K562 (cell line): ENCODE measurements around the gene RFX3. TPM values are rescaled to one million over a fixed set of nuclear protein-coding genes. Genes with fewer than 3 reads are reported as not detected.

Source experiments
- ATAC-seq: fragments of 200-7000 bp; cut with Tn5 transposase; 3 replicates; pipeline ENCODE4 v1.9.1; 2020; ENCODE audit warnings: moderate library complexity
- BruUV-seq: library from RNA; stranded (reverse); fragments of 400-500 nt; replicated peaks from 2 replicates; lab custom pipeline; 2021; lab: Mats Ljungman, UMichigan
- CTCF ChIA-PET: fragments of 300-600 bp; formaldehyde crosslinking; extraction: SDS; loops from one replicate; lab custom pipeline; 2021; ENCODE audit warnings: low intra/inter-chr PET ratio; lab: Yijun Ruan, JAX
- POLR2A ChIA-PET: fragments of 300-600, 350-650 bp; sonication (Branson Sonifier 250); formaldehyde crosslinking; extraction: SDS; loops from one replicate; lab custom pipeline; 2021; ENCODE audit warnings: antibody characterized with exemption, inconsistent platforms; lab: Yijun Ruan, JAX
- DNase-seq, 4 experiments: peaks; one replicate each; pipeline versions ENCODE4 v3.0.0 to v3.0.0-alpha.2; 2011 to 2018; ENCODE audit warnings: low spot score in 3 of 4, mixed read lengths in 3 of 4; ENCODE audit errors: extremely low read depth in 1 of 4
- FAIRE-seq: peaks from 2 replicates; lab custom pipeline; 2011; peaks lifted over from hg19 to GRCh38; lab: Jason Lieb, UNC
- H2AFZ ChIP-seq: 2 replicates; pipeline ENCODE4 v1.6.0; 2011; ENCODE audit warnings: low read depth, low read length, control low read depth, inconsistent platforms
- H3K27ac ChIP-seq: fragments of 200-600 bp; 3 replicates; pipeline ENCODE4 v1.8.0; 2011; ENCODE audit warnings: low read depth, mild to moderate bottlenecking, control low read depth, inconsistent platforms, low read length, moderate library complexity, mixed read lengths; ENCODE audit errors: extremely low read depth
- H3K27me3 ChIP-seq, 2 experiments: fragments of 300-600 bp in 1 of 2; 2 replicates in 1 of 2; 3 replicates in 1 of 2; pipeline versions ENCODE4 v1.6.0 to v1.8.0; 2011; ENCODE audit warnings: inconsistent platforms in 2 of 2, low read length in 2 of 2, mild to moderate bottlenecking in 1 of 2, mixed read lengths in 1 of 2, moderate library complexity in 1 of 2; ENCODE audit not compliant: control insufficient read depth in 2 of 2, insufficient read depth in 2 of 2
- H3K36me3 ChIP-seq: fragments of 300-600 bp; 3 replicates; pipeline ENCODE4 v1.8.0; 2011; ENCODE audit warnings: mild to moderate bottlenecking, low read length, inconsistent platforms; ENCODE audit not compliant: control insufficient read depth, insufficient read depth
- H3K4me1 ChIP-seq, 2 experiments: fragments of 200-600 bp in 1 of 2; replicated peaks in 1 of 2; 2 replicates in 1 of 2; 3 replicates in 1 of 2; pipeline versions ENCODE4 v1.5.1 to v1.8.0; 2011; ENCODE audit warnings: inconsistent platforms in 2 of 2, low read length in 2 of 2, mild to moderate bottlenecking in 1 of 2, mixed read lengths in 1 of 2, moderate library complexity in 1 of 2; ENCODE audit not compliant: control insufficient read depth in 2 of 2, insufficient read depth in 2 of 2
- H3K4me2 ChIP-seq: 2 replicates; pipeline ENCODE4 v1.6.1; 2011; ENCODE audit warnings: low read length, control low read depth, inconsistent platforms, mixed read lengths; ENCODE audit not compliant: insufficient read depth
- H3K4me3 ChIP-seq: fragments of 200-600 bp; sonication (generic), shearing (Covaris generic); 2 replicates; pipeline ENCODE4 v1.5.1; 2016; ENCODE audit warnings: control low read depth, inconsistent platforms
- H3K79me2 ChIP-seq: fragments of 200-600 bp; 3 replicates; pipeline ENCODE4 v1.8.0; 2011; ENCODE audit warnings: low read length, inconsistent platforms; ENCODE audit not compliant: control insufficient read depth, insufficient read depth
- H3K9ac ChIP-seq, 2 experiments: 2 replicates each; pipeline versions ENCODE4 v1.6.0 to v1.6.1; 2011; ENCODE audit warnings: low read depth in 2 of 2, low read length in 2 of 2, control low read depth in 1 of 2, inconsistent platforms in 1 of 2, mild to moderate bottlenecking in 1 of 2, mixed read lengths in 1 of 2; ENCODE audit not compliant: insufficient read depth in 1 of 2
- H3K9me1 ChIP-seq: one replicate; pipeline ENCODE4 v1.6.0; 2011; ENCODE audit warnings: inconsistent platforms, mild to moderate bottlenecking, low read length, moderate library complexity; ENCODE audit not compliant: control insufficient read depth, insufficient read depth
- H3K9me3 ChIP-seq: replicated peaks from 2 replicates; pipeline ENCODE4 v1.5.1; 2011; ENCODE audit warnings: low read depth, low read length, inconsistent platforms; ENCODE audit not compliant: control insufficient read depth, insufficient read depth
- H4K20me1 ChIP-seq: replicated peaks from 2 replicates; pipeline ENCODE4 v1.6.1; 2011; ENCODE audit warnings: low read length, inconsistent platforms, mixed read lengths; ENCODE audit not compliant: control insufficient read depth, insufficient read depth
- CC2D1A ChIP-seq: fragments of 450-650 bp; IDR thresholded peaks from 2 replicates; pipeline ENCODE4 v1.6.1; 2017; ENCODE audit warnings: mild to moderate bottlenecking
- HDGF ChIP-seq: fragments of 450-650 bp; IDR thresholded peaks from 2 replicates; pipeline ENCODE4 v1.6.1; 2016
- HNRNPH1 ChIP-seq: fragments of 200-400 bp; formaldehyde crosslinking; optimal IDR thresholded peaks from 2 replicates; pipeline ENCODE3; 2017; ENCODE audit warnings: low read depth, mild to moderate bottlenecking, low read length, moderate library complexity
- PML ChIP-seq: IDR thresholded peaks from 2 replicates; pipeline ENCODE4 v1.6.1; 2012; ENCODE audit warnings: low read length, inconsistent platforms
- SRF ChIP-seq, 2 experiments: fragments of 250-450, 450-650 bp in 1 of 2; sonication (Bioruptor Pico) in 1 of 2; sonication (generic) in 1 of 2; formaldehyde crosslinking; IDR thresholded peaks; 2 replicates each; pipeline versions ENCODE4 v1.5.0 to v1.5.1; 2020 to 2022; ENCODE audit warnings: mild to moderate bottlenecking in 1 of 2, missing genetic modification reagents in 1 of 2
- ZNF121 ChIP-seq: sonication (generic); formaldehyde crosslinking; conservative IDR thresholded peaks from 2 replicates; pipeline ENCODE4 v1.8.0; 2022; ENCODE audit warnings: missing genetic modification reagents
- ZNF143 ChIP-seq: sonication (generic); formaldehyde crosslinking; IDR thresholded peaks from 2 replicates; pipeline ENCODE4 v1.9.0; 2022; ENCODE audit warnings: mild to moderate bottlenecking, missing genetic modification reagents
- ZNF197 ChIP-seq: fragments of 200-800 bp; sonication (Bioruptor generic); IDR thresholded peaks from 2 replicates; pipeline ENCODE4 v1.6.1; 2016; ENCODE audit warnings: low read depth, missing genetic modification characterization, missing compliant biosample characterization
- ZNF263 ChIP-seq: sonication (generic); formaldehyde crosslinking; IDR thresholded peaks from 2 replicates; pipeline ENCODE4 v1.8.0; 2022; ENCODE audit warnings: mild to moderate bottlenecking, missing genetic modification reagents, borderline replicate concordance
- ZNF668 ChIP-seq: fragments of 250-450 bp; sonication (Bioruptor Pico); IDR thresholded peaks from 2 replicates; pipeline ENCODE4 v1.8.0; 2022; ENCODE audit warnings: mild to moderate bottlenecking, inconsistent platforms
- WGBS: fragments of 100-300 bp; shearing (Covaris generic); methylation state at CpG from one replicate; pipeline ENCODE4 v1.1.6; 2016; ENCODE audit warnings: low coverage, mixed read lengths; ENCODE audit not compliant: insufficient coverage; ENCODE audit errors: missing lambda C conversion rate; 5-methylcytosine and 5-hydroxymethylcytosine counted together
- in situ Hi-C: fragments of 300-500 bp; cut with MboI; formaldehyde crosslinking; loops from 4 replicates; pipeline ENCODE4 v1.15.0; 2018; ENCODE audit warnings: inconsistent platforms, mixed read lengths
- intact Hi-C: fragments of 100-400 bp; cut with micrococcal nuclease; formaldehyde crosslinking; loops from 2 replicates; pipeline ENCODE4 v1.14.2; 2022
- polyA plus RNA-seq, 8 experiments: library from polyadenylated mRNA; depleted of rRNA in 4 of 8; stranded (reverse) in 5 of 8; unstranded in 3 of 8; fragments of >200 nt; fragmentation: Nextera tagmentation in 2 of 8; fragmentation: Illumina TruSeq in 1 of 8; extraction: Ambion mirVana in 2 of 8; extraction: Trizol in 1 of 8; gene quantifications; 2 replicates each; pipeline versions ENCODE4 v1.2.1 to v1.2.3, GENCODE V29; 2011 to 2014; ENCODE audit warnings: inconsistent platforms in 1 of 8, missing spikeins in 1 of 8
- total RNA-seq, 7 experiments: library from RNA; depleted of rRNA in 6 of 7; stranded (reverse); fragments of >200 nt in 6 of 7; fragmentation: Illumina TruSeq in 2 of 7; extraction: Trizol in 2 of 7; gene quantifications; 2 replicates each; pipeline versions ENCODE4 v1.2.1 to v1.2.3, GENCODE V29; 2011 to 2021; ENCODE audit warnings: low replicate concordance in 1 of 7
- TF ChIP-seq, protein P1 (sequence below): IDR thresholded peaks from 2 replicates; pipeline ENCODE4 v1.6.1; 2011; ENCODE audit warnings: borderline replicate concordance, low read depth, mild to moderate bottlenecking, moderate library complexity, low read length; ENCODE audit not compliant: insufficient read depth, poor library complexity, severe bottlenecking
- TF ChIP-seq, protein P2 (sequence below): fragments of 450-650 bp; IDR thresholded peaks from 2 replicates; pipeline ENCODE4 v1.7.0; 2016; ENCODE audit warnings: borderline replicate concordance

RFX3 gene
- total and polyA plus RNA-seq, 9 of the 15 experiments (the other 6 are each of a cell fraction or from before 2014, with no cell fraction given) = 0.86 to 4.9 (median 2.0) TPM

DNA sequence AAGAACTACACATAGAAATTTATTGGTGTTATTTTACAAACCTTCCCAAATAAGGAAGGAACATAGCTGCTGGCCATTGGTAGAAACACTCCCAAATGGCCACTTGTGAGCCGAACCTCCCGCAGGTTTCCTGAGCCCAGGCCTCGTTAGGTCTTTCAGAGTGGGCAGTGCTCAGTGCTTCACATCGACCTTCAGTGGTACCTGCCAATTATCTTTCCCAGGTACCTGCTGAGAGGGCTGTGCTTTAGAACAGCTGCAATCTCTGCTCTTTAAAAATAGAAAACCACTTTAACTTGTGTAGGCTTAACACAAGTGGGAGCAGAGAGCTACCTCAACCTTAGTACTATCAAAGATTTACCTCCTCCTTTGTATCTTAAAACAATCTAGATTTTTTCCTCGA, 334.1 kb downstream of the RFX3 start:
- POLR2A ChIA-PET = interaction anchor here (0.5 kb wide), 1 partner anchor 1016 kb away, joined by 3 read pairs; no protein-coding TSS in a partner anchor

More for the DNA sequence above, 334.1 kb downstream of the RFX3 start:
- no peaks in the 10 kb centered on the region for H3K9me1 ChIP-seq
- DNase-seq (no peak), ATAC-seq (no peak)
- H3K79me2 ChIP-seq = no peaks in the 10 kb centered on the region
- H3K9me3 ChIP-seq = no peaks in the 10 kb centered on the region
- WGBS = 0% methylated on average over 5 of the region's 5 CpGs
- in situ Hi-C loops = loop anchor here (10.0 kb wide), 1 partner anchor 327 kb away; no protein-coding TSS in a partner anchor
- no peak overlapping the region for H3K4me3 ChIP-seq
- TF ChIP-seq HNRNPH1 (no peak), HDGF (no peak), ZNF121 (CRISPR knock-in tag) (no peak), SRF (CRISPR knock-in tag; IDR thresholded peaks at IDR 0.05) (no peak), PML (no peak), ZNF668 (CRISPR knock-in tag) (no peak), CC2D1A (no peak), ZNF263 (CRISPR knock-in tag) (no peak), ZNF197 (no peak), ZNF143 (no peak)
- TF ChIP-seq, protein P1, sequence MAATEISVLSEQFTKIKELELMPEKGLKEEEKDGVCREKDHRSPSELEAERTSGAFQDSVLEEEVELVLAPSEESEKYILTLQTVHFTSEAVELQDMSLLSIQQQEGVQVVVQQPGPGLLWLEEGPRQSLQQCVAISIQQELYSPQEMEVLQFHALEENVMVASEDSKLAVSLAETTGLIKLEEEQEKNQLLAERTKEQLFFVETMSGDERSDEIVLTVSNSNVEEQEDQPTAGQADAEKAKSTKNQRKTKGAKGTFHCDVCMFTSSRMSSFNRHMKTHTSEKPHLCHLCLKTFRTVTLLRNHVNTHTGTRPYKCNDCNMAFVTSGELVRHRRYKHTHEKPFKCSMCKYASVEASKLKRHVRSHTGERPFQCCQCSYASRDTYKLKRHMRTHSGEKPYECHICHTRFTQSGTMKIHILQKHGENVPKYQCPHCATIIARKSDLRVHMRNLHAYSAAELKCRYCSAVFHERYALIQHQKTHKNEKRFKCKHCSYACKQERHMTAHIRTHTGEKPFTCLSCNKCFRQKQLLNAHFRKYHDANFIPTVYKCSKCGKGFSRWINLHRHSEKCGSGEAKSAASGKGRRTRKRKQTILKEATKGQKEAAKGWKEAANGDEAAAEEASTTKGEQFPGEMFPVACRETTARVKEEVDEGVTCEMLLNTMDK = no peak
- TF ChIP-seq, protein P2, sequence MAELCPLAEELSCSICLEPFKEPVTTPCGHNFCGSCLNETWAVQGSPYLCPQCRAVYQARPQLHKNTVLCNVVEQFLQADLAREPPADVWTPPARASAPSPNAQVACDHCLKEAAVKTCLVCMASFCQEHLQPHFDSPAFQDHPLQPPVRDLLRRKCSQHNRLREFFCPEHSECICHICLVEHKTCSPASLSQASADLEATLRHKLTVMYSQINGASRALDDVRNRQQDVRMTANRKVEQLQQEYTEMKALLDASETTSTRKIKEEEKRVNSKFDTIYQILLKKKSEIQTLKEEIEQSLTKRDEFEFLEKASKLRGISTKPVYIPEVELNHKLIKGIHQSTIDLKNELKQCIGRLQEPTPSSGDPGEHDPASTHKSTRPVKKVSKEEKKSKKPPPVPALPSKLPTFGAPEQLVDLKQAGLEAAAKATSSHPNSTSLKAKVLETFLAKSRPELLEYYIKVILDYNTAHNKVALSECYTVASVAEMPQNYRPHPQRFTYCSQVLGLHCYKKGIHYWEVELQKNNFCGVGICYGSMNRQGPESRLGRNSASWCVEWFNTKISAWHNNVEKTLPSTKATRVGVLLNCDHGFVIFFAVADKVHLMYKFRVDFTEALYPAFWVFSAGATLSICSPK = no peak
- TF ChIP-seq, all 486 proteins: peak for 0
- intact Hi-C loops = no loop called here
- Histone ChIP-seq H3K36me3 (no peaks in the 10 kb centered on the region), H3K27me3 (no peaks in the 10 kb centered on the region; a peak in 1 of 5 replicates), H4K20me1 (no peaks in the 10 kb centered on the region), H2AFZ (no peak overlapping the region), H3K4me1 (no peaks in the 10 kb centered on the region), H3K27ac (no peak overlapping the region), H3K9ac (no peak overlapping the region), H3K4me2 (no peak overlapping the region)
- FAIRE-seq = no peak
- BruUV-seq = no TSS peak
- CTCF ChIA-PET = interaction anchor here (0.5 kb wide), 1 partner anchor 64 kb away, joined by 3 read pairs; no protein-coding TSS in a partner anchor
